ENCODE data around the gene VTN.
A peak's percentile ranks its signal among the peaks of the same experiment; 100 is the strongest.

VTN gene

GRCh38 chr17:28367641-28368305 is 2.3 kb downstream of the VTN start:
- DNase-seq = no peak

- DNase-seq = no peak
These were observed 3.5 kb downstream of the VTN start for GRCh38 chr17:28366605-28367004.

- DNase-seq = no peak
These were observed 4.6 kb downstream of the VTN start for GRCh38 chr17:28365487-28365886.

GRCh38 chr17:28364665-28365363 is 5.3 kb downstream of the VTN start, which contains the start of gene SEBOX:
SEBOX (minus strand) TSS chr17:28365199; CDS start chr17:28365151, 48 bp downstream.
- no peak for DNase-seq

GRCh38 chr17:28363776-28364650 is 6.1 kb downstream of the VTN start:
- DNase-seq = no peak

- DNase-seq = no peak
These were observed 6.9 kb downstream of the VTN start for GRCh38 chr17:28363186-28363585.

GRCh38 chr17:28357901-28358197 is 12.3 kb downstream of the VTN start:
- no peak for DNase-seq

- DNase-seq = peak; percentile 93 to 95 (median 95)
These were observed 12.8 kb downstream of the VTN start, which contains the start of gene POLDIP2 for GRCh38 chr17:28357061-28357900. POLDIP2 (minus strand) TSS chr17:28357527; CDS start chr17:28357448, 79 bp downstream.

- no peak for DNase-seq
These were observed 19.8 kb downstream of the VTN start for GRCh38 chr17:28350271-28350670.

GRCh38 chr17:28348979-28349378 is 21.1 kb downstream of the VTN start:
- no peak for DNase-seq

- no peak for DNase-seq
These were observed 22.7 kb downstream of the VTN start for GRCh38 chr17:28347261-28347891.

GRCh38 chr17:28346746-28347246 is 23.3 kb downstream of the VTN start:
- DNase-seq = peak in 2 of 3 experiments; percentile 12 to 39

- no peak for DNase-seq
These were observed 23.9 kb downstream of the VTN start for GRCh38 chr17:28346199-28346580.

GRCh38 chr17:28345419-28346198 is 24.5 kb downstream of the VTN start:
- DNase-seq = peak in 2 of 3 experiments; percentile 13 to 24

GRCh38 chr17:28344435-28344901 is 25.6 kb downstream of the VTN start:
- no peak for DNase-seq

- DNase-seq = peak in 1 of 3 experiments; percentile 45
These were observed 26.1 kb downstream of the VTN start for GRCh38 chr17:28344011-28344410.

GRCh38 chr17:28343491-28343932 is 26.6 kb downstream of the VTN start:
- DNase-seq = no peak

GRCh38 chr17:28342313-28342712 is 27.8 kb downstream of the VTN start:
- no peak for DNase-seq

GRCh38 chr17:28341516-28341915 is 28.6 kb downstream of the VTN start:
- no peak for DNase-seq

GRCh38 chr17:28340374-28340773 is 29.7 kb downstream of the VTN start:
- DNase-seq = no peak

GRCh38 chr17:28339431-28339830 is 30.7 kb downstream of the VTN start:
- no peak for DNase-seq
